GM18520 (cell line): ENCODE data around the gene ZNF280C.
"Not testable (repeated sequence)": the region's sequence is repeated elsewhere in the genome, so short reads cannot be mapped to it uniquely, and the experiment has no call there.

ENCODE experiments used
- ATAC-seq: cut with Tn5 transposase; IDR thresholded peaks from one replicate; pipeline ENCODE4 v1.9.1; 2021; ENCODE audit not compliant: unreplicated experiment

Gene ZNF280C

GRCh38 chrX:130268449-130269170 lies at the start of gene ZNF280C:
TSS of gene ZNF280C (minus strand) at chrX:130268899. CDS start at chrX:130260449, 8,450 bp downstream.
- ATAC-seq, result peak; percentile 91

- ATAC-seq, result no peak
These were observed 36.1 kb upstream of the ZNF280C start for GRCh38 chrX:130304587-130305368.

GRCh38 chrX:130301977-130302376 lies 33.3 kb upstream of the ZNF280C start:
- ATAC-seq, result no peak

- ATAC-seq, result no peak
These were observed 32.7 kb upstream of the ZNF280C start for GRCh38 chrX:130301405-130301804.

GRCh38 chrX:130300010-130300282 lies 31.2 kb upstream of the ZNF280C start:
- ATAC-seq, result no peak

GRCh38 chrX:130299279-130300009 lies 30.7 kb upstream of the ZNF280C start:
- ATAC-seq, result no peak

GRCh38 chrX:130296743-130297142 lies 28.0 kb upstream of the ZNF280C start:
- ATAC-seq, result no peak

- no peak for ATAC-seq
These were observed 27.6 kb upstream of the ZNF280C start for GRCh38 chrX:130296297-130296678.

GRCh38 chrX:130295519-130296296 lies 27.0 kb upstream of the ZNF280C start:
- ATAC-seq, result no peak

GRCh38 chrX:130287071-130287770 lies 18.5 kb upstream of the ZNF280C start:
- no peak for ATAC-seq

- no peak for ATAC-seq
These were observed 17.0 kb upstream of the ZNF280C start for GRCh38 chrX:130285710-130286109.

- no peak for ATAC-seq
These were observed 16.4 kb upstream of the ZNF280C start for GRCh38 chrX:130285069-130285620.

- no peak for ATAC-seq
These were observed 13.5 kb upstream of the ZNF280C start for GRCh38 chrX:130282151-130282550.

- no peak for ATAC-seq
These were observed 12.2 kb upstream of the ZNF280C start for GRCh38 chrX:130280901-130281300.

- ATAC-seq, result not testable (repeated sequence)
These were observed 3.6 kb upstream of the ZNF280C start for GRCh38 chrX:130272253-130272652.

- ATAC-seq, result not testable (repeated sequence)
These were observed 692 bp upstream of the ZNF280C start for GRCh38 chrX:130269391-130269790.

- no peak for ATAC-seq
These were observed 697 bp downstream of the ZNF280C start for GRCh38 chrX:130267956-130268448.

GRCh38 chrX:130264573-130264972 lies 4.1 kb downstream of the ZNF280C start:
- ATAC-seq, result no peak

- no peak for ATAC-seq
These were observed 5.7 kb downstream of the ZNF280C start for GRCh38 chrX:130263016-130263415.

GRCh38 chrX:130262231-130262630 lies 6.5 kb downstream of the ZNF280C start:
- ATAC-seq, result no peak
